ENCODE results near the gene PARN.

DNA sequence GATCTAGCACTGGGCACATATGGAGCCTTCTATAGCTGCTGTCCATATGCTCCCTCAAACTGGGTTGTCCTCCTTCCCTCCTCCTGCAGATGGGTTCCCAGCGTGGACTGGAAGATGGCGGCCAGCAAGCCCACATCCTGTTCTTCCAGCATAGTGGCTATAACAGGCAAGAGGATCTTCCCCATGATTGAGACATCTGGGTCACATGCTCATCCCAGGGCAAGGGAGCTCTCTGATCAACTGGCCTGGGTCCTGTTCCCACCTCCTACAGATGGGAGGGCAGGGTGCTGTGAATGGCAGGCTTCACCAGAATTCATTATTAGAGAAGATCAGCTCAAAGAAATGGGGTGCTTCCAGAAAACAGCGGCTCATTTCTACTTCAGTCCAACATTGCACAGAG lies 210.2 kb downstream of the PARN start:
- TF ChIP-seq, protein P1, sequence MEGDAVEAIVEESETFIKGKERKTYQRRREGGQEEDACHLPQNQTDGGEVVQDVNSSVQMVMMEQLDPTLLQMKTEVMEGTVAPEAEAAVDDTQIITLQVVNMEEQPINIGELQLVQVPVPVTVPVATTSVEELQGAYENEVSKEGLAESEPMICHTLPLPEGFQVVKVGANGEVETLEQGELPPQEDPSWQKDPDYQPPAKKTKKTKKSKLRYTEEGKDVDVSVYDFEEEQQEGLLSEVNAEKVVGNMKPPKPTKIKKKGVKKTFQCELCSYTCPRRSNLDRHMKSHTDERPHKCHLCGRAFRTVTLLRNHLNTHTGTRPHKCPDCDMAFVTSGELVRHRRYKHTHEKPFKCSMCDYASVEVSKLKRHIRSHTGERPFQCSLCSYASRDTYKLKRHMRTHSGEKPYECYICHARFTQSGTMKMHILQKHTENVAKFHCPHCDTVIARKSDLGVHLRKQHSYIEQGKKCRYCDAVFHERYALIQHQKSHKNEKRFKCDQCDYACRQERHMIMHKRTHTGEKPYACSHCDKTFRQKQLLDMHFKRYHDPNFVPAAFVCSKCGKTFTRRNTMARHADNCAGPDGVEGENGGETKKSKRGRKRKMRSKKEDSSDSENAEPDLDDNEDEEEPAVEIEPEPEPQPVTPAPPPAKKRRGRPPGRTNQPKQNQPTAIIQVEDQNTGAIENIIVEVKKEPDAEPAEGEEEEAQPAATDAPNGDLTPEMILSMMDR (conservative IDR thresholded peaks at IDR 0.05) = no peak
- TF ChIP-seq ZFX (IDR thresholded peaks at IDR 0.05) = no peak

Measured in C4-2B (cell line).